Vagina (tissue), 2 donors: Measurements from ENCODE around the gene SCO2.

Source experiments
- POLR2A ChIP-seq, 2 donors: fragments of 450-650 bp; IDR thresholded peaks; one replicate each; pipeline ENCODE4 v1.6.1; 2017; ENCODE audit warnings: antibody characterized with exemption in 2 of 2, mild to moderate bottlenecking in 2 of 2, moderate library complexity in 2 of 2
- TF ChIP-seq, protein P1 (sequence below), 3 experiments: fragments of 450-650 bp in 2 of 3; fragments of 200-600 bp in 1 of 3; sonication (generic) in 1 of 3; IDR thresholded peaks; one replicate each; pipeline ENCODE4 v1.5.1; 2017 to 2019; ENCODE audit warnings: antibody characterized with exemption in 3 of 3, mild to moderate bottlenecking in 2 of 3, moderate library complexity in 2 of 3

- TF ChIP-seq, protein P1, sequence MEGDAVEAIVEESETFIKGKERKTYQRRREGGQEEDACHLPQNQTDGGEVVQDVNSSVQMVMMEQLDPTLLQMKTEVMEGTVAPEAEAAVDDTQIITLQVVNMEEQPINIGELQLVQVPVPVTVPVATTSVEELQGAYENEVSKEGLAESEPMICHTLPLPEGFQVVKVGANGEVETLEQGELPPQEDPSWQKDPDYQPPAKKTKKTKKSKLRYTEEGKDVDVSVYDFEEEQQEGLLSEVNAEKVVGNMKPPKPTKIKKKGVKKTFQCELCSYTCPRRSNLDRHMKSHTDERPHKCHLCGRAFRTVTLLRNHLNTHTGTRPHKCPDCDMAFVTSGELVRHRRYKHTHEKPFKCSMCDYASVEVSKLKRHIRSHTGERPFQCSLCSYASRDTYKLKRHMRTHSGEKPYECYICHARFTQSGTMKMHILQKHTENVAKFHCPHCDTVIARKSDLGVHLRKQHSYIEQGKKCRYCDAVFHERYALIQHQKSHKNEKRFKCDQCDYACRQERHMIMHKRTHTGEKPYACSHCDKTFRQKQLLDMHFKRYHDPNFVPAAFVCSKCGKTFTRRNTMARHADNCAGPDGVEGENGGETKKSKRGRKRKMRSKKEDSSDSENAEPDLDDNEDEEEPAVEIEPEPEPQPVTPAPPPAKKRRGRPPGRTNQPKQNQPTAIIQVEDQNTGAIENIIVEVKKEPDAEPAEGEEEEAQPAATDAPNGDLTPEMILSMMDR (IDR thresholded peaks at IDR 0.05), result no peak
- TF ChIP-seq POLR2A (IDR thresholded peaks at IDR 0.05), result no peak
Measured at GRCh38 chr22:50556703-50557102, 31.3 kb upstream of the SCO2 start.
